Transverse colon (tissue), 4 donors: ENCODE results near the gene LRCOL1. TPM values are rescaled to one million over a fixed set of nuclear protein-coding genes. Genes with fewer than 3 reads are reported as not detected.

Experiments
- DNase-seq: peaks from one replicate; pipeline ENCODE4 v3.0.0-alpha.2; 2019
- H3K27ac ChIP-seq, 4 donors: fragments of 200-600 bp; sonication (generic); 2 replicates each; pipeline ENCODE4 v1.5.1; 2016 to 2018; ENCODE audit warnings: inconsistent platforms in 4 of 4
- H3K27me3 ChIP-seq: fragments of 200-600 bp; sonication (generic); 2 replicates; pipeline ENCODE4 v1.5.1; 2017; ENCODE audit warnings: inconsistent platforms
- H3K36me3 ChIP-seq, 4 donors: fragments of 200-600 bp; sonication (generic); 2 replicates each; pipeline ENCODE4 v1.5.1; 2017 to 2019; ENCODE audit warnings: inconsistent platforms in 4 of 4
- H3K4me1 ChIP-seq, 4 donors: fragments of 200-600 bp; sonication (generic); 2 replicates each; pipeline ENCODE4 v1.5.1; 2017 to 2020; ENCODE audit warnings: inconsistent platforms in 4 of 4
- H3K4me3 ChIP-seq, 4 donors: fragments of 200-600 bp; sonication (generic); 1 replicate in 1 of 4; 2 replicates in 3 of 4; pipeline versions ENCODE4 v1.5.1 to v1.6.1; 2017 to 2019; ENCODE audit warnings: inconsistent platforms in 4 of 4
- H3K9me3 ChIP-seq, 2 donors: fragments of 200-600 bp; sonication (generic); 2 replicates each; pipeline ENCODE4 v1.5.1; 2017 to 2019; ENCODE audit warnings: inconsistent platforms in 2 of 2
- EP300 ChIP-seq: sonication (generic); formaldehyde crosslinking; IDR thresholded peaks from one replicate; pipeline ENCODE4 v1.6.1; 2017; ENCODE audit warnings: antibody characterized with exemption, low read depth
- POLR2A ChIP-seq: fragments of 450-650 bp; IDR thresholded peaks from one replicate; pipeline ENCODE4 v1.6.1; 2016; ENCODE audit warnings: antibody characterized with exemption, mild to moderate bottlenecking, moderate library complexity
- POLR2AphosphoS5 ChIP-seq, 3 donors: sonication (generic); formaldehyde crosslinking; IDR thresholded peaks; one replicate each; pipeline ENCODE4 v1.6.1; 2016; ENCODE audit warnings: antibody characterized with exemption in 3 of 3
- WGBS, 2 donors: methylation state at CpG; one replicate each; pipeline ENCODE4 v1.1.5; 2018; ENCODE audit warnings: low coverage in 1 of 2; 5-methylcytosine and 5-hydroxymethylcytosine counted together
- in situ Hi-C, 4 donors: fragments of 200-750 bp; cut with MboI; loops; one replicate each; pipeline versions ENCODE4 v1.15.0 to v1.15.1; 2017; ENCODE audit warnings: low sequenced_read_pairs in 3 of 4, low pct_ligation_motif_present in 1 of 4, low pct_unique_long_range_greater_than_20kb in 1 of 4
- intact Hi-C: fragments of 100-400 bp; cut with DNase I; formaldehyde crosslinking; loops from one replicate; pipeline ENCODE4 v1.15.1; 2023; ENCODE audit warnings: low total_unique reads
- total RNA-seq, 4 donors: library from RNA; depleted of rRNA; stranded (reverse); fragments of >200 nt; gene quantifications; one replicate each; pipeline ENCODE4 v1.1.0, GENCODE V29; 2016
- TF ChIP-seq, protein P1 (sequence below), 5 experiments: fragments of 200-600 bp in 3 of 5; fragments of 450-650 bp in 2 of 5; sonication (generic) in 3 of 5; IDR thresholded peaks; 1 replicate in 2 of 5; 2 replicates in 3 of 5; pipeline ENCODE4 v1.5.1; 2016 to 2017; ENCODE audit warnings: antibody characterized with exemption in 5 of 5, inconsistent platforms in 3 of 5, mild to moderate bottlenecking in 2 of 5, moderate library complexity in 1 of 5

The LRCOL1 gene
- total RNA-seq, 4 donors from 2014 or later: not detected

- in situ Hi-C loops: no loop called here
- Histone ChIP-seq H3K27ac (no peak overlapping the region), H3K4me1 (no peaks in the 10 kb centered on the region), H3K9me3 (no peaks in the 10 kb centered on the region), H3K36me3 (peaks cover 0 to 15% (median 7%) of the 10 kb centered on the region in 4 donors), H3K4me3 (no peak overlapping the region), H3K27me3 (no peaks in the 10 kb centered on the region)
- intact Hi-C loops: no loop called here
- WGBS, 2 donors: 96 to 100% methylated on average over 1 to 6 of the region's 6 CpGs
- no peak for DNase-seq
- TF ChIP-seq EP300 (no peak), POLR2A (no peak), POLR2AphosphoS5 (IDR thresholded peaks at IDR 0.05) (no peak)
- TF ChIP-seq, protein P1, sequence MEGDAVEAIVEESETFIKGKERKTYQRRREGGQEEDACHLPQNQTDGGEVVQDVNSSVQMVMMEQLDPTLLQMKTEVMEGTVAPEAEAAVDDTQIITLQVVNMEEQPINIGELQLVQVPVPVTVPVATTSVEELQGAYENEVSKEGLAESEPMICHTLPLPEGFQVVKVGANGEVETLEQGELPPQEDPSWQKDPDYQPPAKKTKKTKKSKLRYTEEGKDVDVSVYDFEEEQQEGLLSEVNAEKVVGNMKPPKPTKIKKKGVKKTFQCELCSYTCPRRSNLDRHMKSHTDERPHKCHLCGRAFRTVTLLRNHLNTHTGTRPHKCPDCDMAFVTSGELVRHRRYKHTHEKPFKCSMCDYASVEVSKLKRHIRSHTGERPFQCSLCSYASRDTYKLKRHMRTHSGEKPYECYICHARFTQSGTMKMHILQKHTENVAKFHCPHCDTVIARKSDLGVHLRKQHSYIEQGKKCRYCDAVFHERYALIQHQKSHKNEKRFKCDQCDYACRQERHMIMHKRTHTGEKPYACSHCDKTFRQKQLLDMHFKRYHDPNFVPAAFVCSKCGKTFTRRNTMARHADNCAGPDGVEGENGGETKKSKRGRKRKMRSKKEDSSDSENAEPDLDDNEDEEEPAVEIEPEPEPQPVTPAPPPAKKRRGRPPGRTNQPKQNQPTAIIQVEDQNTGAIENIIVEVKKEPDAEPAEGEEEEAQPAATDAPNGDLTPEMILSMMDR (IDR thresholded peaks at IDR 0.05): no peak
Observed at GRCh38 chr12:132629330-132629729, 18.9 kb upstream of the LRCOL1 start.

GRCh38 chr12:132625731-132626430, 15.5 kb upstream of the LRCOL1 start:
- in situ Hi-C loops: no loop called here
- H3K9me3 ChIP-seq: no peaks in the 10 kb centered on the region
- no peak overlapping the region for H3K27ac ChIP-seq
- H3K36me3 ChIP-seq: peaks cover 0 to 9% (median 2%) of the 10 kb centered on the region in 4 donors
- WGBS, 2 donors: 97% methylated on average over 23 of the region's 24 CpGs; no CpG with 5 or more reads in 1 of the 2 donors
- H3K4me3 ChIP-seq: no peak overlapping the region
- TF ChIP-seq POLR2A (no peak), EP300 (no peak), POLR2AphosphoS5 (IDR thresholded peaks at IDR 0.05) (no peak)
- TF ChIP-seq, protein P1 (IDR thresholded peaks at IDR 0.05): no peak
- H3K27me3 ChIP-seq: peaks cover 3% of the 10 kb centered on the region
- intact Hi-C loops: no loop called here
- H3K4me1 ChIP-seq: peaks cover 0 to 15% (median 8%) of the 10 kb centered on the region in 4 donors
- DNase-seq: no peak

DNA sequence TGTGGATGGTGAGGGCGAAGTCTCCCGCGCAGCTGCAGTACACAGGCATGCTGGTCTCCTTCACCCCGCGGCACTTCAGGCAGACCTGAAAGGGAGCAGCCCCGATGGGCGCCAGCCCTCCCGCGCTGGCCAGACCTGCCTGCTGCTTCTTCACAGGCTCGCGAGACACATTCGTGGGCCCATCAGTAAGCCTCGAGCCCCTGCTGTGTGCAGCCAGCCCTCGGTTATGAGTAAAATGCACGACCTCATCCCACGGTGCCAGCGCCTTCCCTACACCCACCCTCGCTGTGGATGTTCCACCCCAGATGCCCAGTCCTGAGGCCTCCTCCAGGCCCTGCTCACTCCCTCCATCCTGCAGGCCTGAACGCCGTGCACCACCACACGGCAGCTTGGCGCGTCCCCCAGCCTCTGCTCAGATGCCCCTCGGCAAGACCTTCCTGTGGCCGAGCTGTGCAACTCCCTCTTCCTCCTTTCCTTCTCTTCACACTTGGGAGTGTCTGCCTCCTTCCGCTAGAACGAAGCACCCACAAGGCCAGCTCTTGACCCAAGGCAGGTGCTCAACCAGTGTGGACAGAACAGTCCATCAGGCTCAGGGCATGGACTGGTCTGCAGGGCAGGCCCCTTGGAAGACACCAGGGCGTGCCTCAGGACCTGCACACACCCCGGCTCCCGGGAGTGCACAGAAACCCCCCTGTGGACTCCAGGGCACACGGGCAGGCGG, 14.7 kb upstream of the LRCOL1 start:
- no peak for DNase-seq
- TF ChIP-seq, protein P1 (IDR thresholded peaks at IDR 0.05): no peak
- TF ChIP-seq POLR2A: no peak
- TF ChIP-seq EP300: no peak
- no peak for TF ChIP-seq POLR2AphosphoS5 (IDR thresholded peaks at IDR 0.05)
- intact Hi-C loops: loop anchor here (5.0 kb wide), 1 partner anchor 208 kb away; no protein-coding TSS in a partner anchor
- Histone ChIP-seq H3K36me3 (peaks cover 0 to 4% (median under 1%) of the 10 kb centered on the region in 4 donors), H3K9me3 (no peaks in the 10 kb centered on the region), H3K4me1 (peaks cover 0 to 15% (median 8%) of the 10 kb centered on the region in 4 donors), H3K4me3 (no peak overlapping the region), H3K27ac (no peak overlapping the region), H3K27me3 (peaks cover 12% of the 10 kb centered on the region)
- in situ Hi-C loops: loop anchor here in 3 of 4 donors (25.0 kb wide), 1 partner anchor 213 kb away; no protein-coding TSS in a partner anchor
- 86 to 94% methylated on average over 6 to 32 of the region's 32 CpGs for WGBS, 2 donors

DNA sequence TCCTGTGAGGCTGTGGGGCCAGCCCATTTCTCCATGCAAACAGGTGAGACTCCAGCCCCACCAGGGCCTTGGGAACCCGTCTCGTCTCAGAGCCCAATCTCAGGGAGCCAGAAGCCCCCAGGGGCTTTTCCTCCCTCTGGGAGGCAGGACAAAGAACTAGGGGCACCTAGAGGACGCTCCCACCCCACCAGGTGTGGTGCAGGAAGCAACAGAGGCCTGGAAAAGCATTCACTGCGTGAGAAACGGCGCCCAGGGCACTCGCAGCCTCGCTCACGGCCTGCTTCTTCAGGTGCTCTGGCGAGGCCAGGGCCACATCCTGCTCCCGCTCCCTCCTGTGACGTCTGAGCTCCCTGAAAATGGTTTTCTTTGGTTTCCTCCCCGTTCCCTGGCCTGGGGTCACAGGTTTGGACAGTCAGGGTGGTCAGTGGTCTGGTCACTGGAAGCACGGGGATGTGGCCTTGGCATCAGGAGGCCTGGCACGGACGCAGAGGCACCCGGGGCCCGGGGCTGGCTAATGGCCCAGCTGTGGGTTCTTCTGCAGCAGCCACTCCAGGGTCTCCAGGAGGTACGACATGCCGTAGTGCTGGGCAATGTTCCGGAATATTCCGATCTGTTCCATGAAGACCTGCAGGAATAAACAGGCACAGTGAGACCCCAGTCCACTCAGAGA, 13.9 kb upstream of the LRCOL1 start:
- Histone ChIP-seq H3K4me1 (peaks cover 0 to 15% (median 8%) of the 10 kb centered on the region in 4 donors), H3K27ac (no peak overlapping the region), H3K9me3 (no peaks in the 10 kb centered on the region), H3K36me3 (no peaks in the 10 kb centered on the region), H3K4me3 (no peak overlapping the region), H3K27me3 (peaks cover 19% of the 10 kb centered on the region)
- in situ Hi-C loops: loop anchor here in 3 of 4 donors (25.0 kb wide), 1 partner anchor 212 kb away; no protein-coding TSS in a partner anchor
- intact Hi-C loops: loop anchor here (5.0 kb wide), 1 partner anchor 207 kb away; no protein-coding TSS in a partner anchor
- DNase-seq: no peak
- 92 to 95% methylated on average over 9 to 22 of the region's 22 CpGs for WGBS, 2 donors
- TF ChIP-seq POLR2AphosphoS5 (IDR thresholded peaks at IDR 0.05) (no peak), EP300 (no peak)
- TF ChIP-seq, protein P1 (IDR thresholded peaks at IDR 0.05): no peak
